Hepatocyte (in vitro differentiated cells): ENCODE measurements around the gene IL20RB.
"Not testable (repeated sequence)": the region's sequence is repeated elsewhere in the genome, so short reads cannot be mapped to it uniquely, and the experiment has no call there.

Experiments used
- EZH2 ChIP-seq: fragments of 200-600 bp; sonication (generic); IDR thresholded peaks from 2 replicates; pipeline ENCODE4 v1.6.1; 2016; ENCODE audit warnings: antibody characterized with exemption, mild to moderate bottlenecking, borderline replicate concordance
- EZH2phosphoT487 ChIP-seq: fragments of 200-600 bp; sonication (generic); IDR thresholded peaks from one replicate; pipeline ENCODE4 v1.6.1; 2018; ENCODE audit warnings: antibody characterized with exemption, mild to moderate bottlenecking, low read depth, moderate library complexity; ENCODE audit not compliant: unreplicated experiment, severe bottlenecking
- TF ChIP-seq, protein P1 (sequence below): fragments of 200-600 bp; sonication (generic); IDR thresholded peaks from 2 replicates; pipeline ENCODE4 v1.5.1; 2016; ENCODE audit warnings: antibody characterized with exemption, mild to moderate bottlenecking; ENCODE audit not compliant: poor library complexity

- TF ChIP-seq, protein P1, sequence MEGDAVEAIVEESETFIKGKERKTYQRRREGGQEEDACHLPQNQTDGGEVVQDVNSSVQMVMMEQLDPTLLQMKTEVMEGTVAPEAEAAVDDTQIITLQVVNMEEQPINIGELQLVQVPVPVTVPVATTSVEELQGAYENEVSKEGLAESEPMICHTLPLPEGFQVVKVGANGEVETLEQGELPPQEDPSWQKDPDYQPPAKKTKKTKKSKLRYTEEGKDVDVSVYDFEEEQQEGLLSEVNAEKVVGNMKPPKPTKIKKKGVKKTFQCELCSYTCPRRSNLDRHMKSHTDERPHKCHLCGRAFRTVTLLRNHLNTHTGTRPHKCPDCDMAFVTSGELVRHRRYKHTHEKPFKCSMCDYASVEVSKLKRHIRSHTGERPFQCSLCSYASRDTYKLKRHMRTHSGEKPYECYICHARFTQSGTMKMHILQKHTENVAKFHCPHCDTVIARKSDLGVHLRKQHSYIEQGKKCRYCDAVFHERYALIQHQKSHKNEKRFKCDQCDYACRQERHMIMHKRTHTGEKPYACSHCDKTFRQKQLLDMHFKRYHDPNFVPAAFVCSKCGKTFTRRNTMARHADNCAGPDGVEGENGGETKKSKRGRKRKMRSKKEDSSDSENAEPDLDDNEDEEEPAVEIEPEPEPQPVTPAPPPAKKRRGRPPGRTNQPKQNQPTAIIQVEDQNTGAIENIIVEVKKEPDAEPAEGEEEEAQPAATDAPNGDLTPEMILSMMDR: not testable (repeated sequence)
- TF ChIP-seq EZH2, EZH2phosphoT487: not testable (repeated sequence)
These were observed 59.5 kb downstream of the IL20RB start for GRCh38 chr3:137017316-137017715.
